IPS-18a (cell line): Measurements from ENCODE around the gene LXN.
A peak's percentile ranks its signal among the peaks of the same experiment; 100 is the strongest.
"Not testable (repeated sequence)": the region's sequence is repeated elsewhere in the genome, so short reads cannot be mapped to it uniquely, and the experiment has no call there.

Experiments
- H3K27ac ChIP-seq: one replicate; pipeline ENCODE4 v1.5.1; 2013; ENCODE audit warnings: low read length
- H3K27me3 ChIP-seq: one replicate; pipeline ENCODE4 v1.6.1; 2013; ENCODE audit warnings: mild to moderate bottlenecking, low read length; ENCODE audit not compliant: control insufficient read depth, insufficient read depth
- H3K36me3 ChIP-seq: one replicate; pipeline ENCODE4 v1.6.1; 2013; ENCODE audit warnings: low read depth, low read length; ENCODE audit not compliant: control insufficient read depth
- H3K4me1 ChIP-seq: one replicate; pipeline ENCODE4 v1.6.1; 2013; ENCODE audit warnings: low read depth, low read length; ENCODE audit not compliant: control insufficient read depth
- H3K4me3 ChIP-seq: one replicate; pipeline ENCODE4 v1.5.1; 2013; ENCODE audit warnings: low read length
- H3K9ac ChIP-seq: one replicate; pipeline ENCODE4 v1.6.1; 2013; ENCODE audit warnings: mild to moderate bottlenecking, low read length, moderate library complexity
- H3K9me3 ChIP-seq: one replicate; pipeline ENCODE4 v1.6.1; 2013; ENCODE audit warnings: low read depth, low read length; ENCODE audit not compliant: control insufficient read depth

The LXN gene

DNA sequence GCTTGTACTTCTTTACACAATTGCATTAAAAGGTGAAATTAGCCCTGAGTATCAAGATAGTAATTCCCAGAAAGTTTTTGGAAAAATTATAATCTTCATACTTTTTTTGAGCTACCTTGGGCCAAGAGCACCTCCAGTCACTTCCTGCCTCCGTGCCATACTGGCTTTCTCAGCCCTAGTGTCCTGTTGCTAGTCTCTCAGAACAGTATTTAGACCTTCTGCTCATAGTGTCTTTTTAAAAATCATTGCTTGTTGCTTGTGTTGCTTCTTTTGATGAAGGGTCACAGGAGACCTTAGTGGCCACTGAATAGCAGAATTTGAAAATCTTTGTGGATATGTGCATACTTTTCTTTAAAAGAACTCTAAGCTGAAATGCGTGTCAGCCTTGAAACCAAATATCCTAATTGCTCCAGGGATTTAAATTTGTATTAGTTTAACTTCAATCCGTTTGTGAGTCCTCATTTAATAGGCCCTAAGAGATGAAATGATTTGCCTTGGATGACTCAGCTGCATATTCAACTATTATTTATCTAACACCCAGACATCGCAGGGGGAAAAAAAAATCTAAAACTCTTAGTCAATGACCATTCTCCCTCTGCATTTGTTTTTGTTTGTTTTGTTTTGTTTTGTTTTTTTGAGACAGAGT is 29.1 kb upstream of the LXN start:
- Histone ChIP-seq H3K27ac (no peak overlapping the region), H3K4me1 (no peaks in the 10 kb centered on the region), H3K27me3 (no peaks in the 10 kb centered on the region), H3K9me3 (no peaks in the 10 kb centered on the region), H3K36me3 (no peaks in the 10 kb centered on the region), H3K9ac (no peak overlapping the region), H3K4me3 (no peak overlapping the region)

DNA sequence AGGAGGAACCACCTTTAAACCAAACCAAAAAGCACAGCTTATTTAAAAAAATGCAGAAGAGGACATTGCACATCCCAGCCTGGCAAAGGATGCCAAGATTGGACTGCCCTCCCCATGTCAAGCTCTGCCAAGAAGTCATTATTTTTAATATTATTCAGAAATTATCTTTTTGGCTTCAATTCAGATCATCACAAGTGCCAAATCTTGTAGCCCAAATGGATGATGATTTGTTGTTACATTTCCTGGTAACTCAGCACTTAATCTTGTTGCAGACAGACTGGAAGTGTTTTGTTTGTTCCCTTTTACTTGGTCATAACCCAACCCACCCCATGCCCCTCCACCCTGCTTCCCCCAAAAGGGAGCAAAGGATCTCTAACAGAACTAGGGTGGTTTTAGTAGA is 28.1 kb upstream of the LXN start:
- H3K9ac ChIP-seq, result no peak overlapping the region
- no peaks in the 10 kb centered on the region for H3K9me3 ChIP-seq
- no peaks in the 10 kb centered on the region for H3K27me3 ChIP-seq
- H3K4me1 ChIP-seq, result no peaks in the 10 kb centered on the region
- H3K27ac ChIP-seq, result no peak overlapping the region
- no peaks in the 10 kb centered on the region for H3K36me3 ChIP-seq
- H3K4me3 ChIP-seq, result no peak overlapping the region

DNA sequence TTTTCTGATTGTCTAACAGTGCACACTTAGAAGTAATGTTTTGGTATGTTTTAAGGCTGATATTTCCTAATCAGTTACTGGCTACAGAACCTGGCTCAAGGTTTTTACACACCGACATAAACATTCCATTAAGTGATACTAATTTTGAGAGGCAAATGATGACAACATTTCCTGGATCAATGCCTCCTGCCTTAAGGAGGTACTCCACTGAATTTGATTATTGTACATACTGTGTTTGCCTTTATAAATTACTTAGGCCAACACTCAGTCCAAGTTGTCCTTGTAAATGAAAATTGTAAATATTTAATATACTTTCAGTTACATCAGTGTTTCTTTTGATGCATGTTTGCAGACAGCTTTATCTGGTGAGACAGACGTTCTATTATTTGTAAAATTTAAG is 24.2 kb upstream of the LXN start:
- H3K4me3 ChIP-seq, result no peak overlapping the region
- no peaks in the 10 kb centered on the region for H3K27me3 ChIP-seq
- H3K4me1 ChIP-seq, result no peaks in the 10 kb centered on the region
- H3K9me3 ChIP-seq, result no peaks in the 10 kb centered on the region
- H3K36me3 ChIP-seq, result peaks cover 6% of the 10 kb centered on the region
- H3K9ac ChIP-seq, result no peak overlapping the region
- H3K27ac ChIP-seq, result no peak overlapping the region

GRCh38 chr3:158693866-158694456 is 21.5 kb upstream of the LXN start:
- H3K27me3 ChIP-seq, H3K27ac ChIP-seq: not testable (repeated sequence)

DNA sequence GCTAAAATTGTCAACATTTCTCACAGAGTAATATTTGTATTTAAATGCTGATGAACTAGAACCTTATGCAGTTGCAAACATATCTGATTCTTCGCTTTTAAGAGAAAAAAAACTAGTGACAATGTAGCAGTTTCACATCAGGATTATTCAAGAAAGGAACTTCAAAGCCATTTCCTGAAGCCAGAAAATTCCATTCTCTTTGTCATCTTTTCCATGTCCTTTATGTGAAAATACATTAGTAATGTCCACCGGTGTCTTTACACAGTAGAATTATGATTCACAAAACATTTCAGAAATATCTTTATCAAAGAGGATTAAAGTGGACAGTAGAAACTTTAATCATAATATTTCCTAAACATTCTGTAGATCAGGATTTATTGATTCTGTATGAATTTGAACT is 12.7 kb upstream of the LXN start:
- H3K27ac ChIP-seq, result no peak overlapping the region
- peaks cover 3% of the 10 kb centered on the region for H3K36me3 ChIP-seq
- no peaks in the 10 kb centered on the region for H3K9me3 ChIP-seq
- no peak overlapping the region for H3K4me3 ChIP-seq
- H3K27me3 ChIP-seq, result no peaks in the 10 kb centered on the region
- H3K4me1 ChIP-seq, result no peaks in the 10 kb centered on the region
- H3K9ac ChIP-seq, result no peak overlapping the region

More at GRCh38 chr3:158693866-158694456, 21.5 kb upstream of the LXN start:
- H3K4me3 ChIP-seq, H3K4me1 ChIP-seq, H3K9me3 ChIP-seq, H3K9ac ChIP-seq: not testable (repeated sequence)
- peaks cover 19% of the 10 kb centered on the region for H3K36me3 ChIP-seq

DNA sequence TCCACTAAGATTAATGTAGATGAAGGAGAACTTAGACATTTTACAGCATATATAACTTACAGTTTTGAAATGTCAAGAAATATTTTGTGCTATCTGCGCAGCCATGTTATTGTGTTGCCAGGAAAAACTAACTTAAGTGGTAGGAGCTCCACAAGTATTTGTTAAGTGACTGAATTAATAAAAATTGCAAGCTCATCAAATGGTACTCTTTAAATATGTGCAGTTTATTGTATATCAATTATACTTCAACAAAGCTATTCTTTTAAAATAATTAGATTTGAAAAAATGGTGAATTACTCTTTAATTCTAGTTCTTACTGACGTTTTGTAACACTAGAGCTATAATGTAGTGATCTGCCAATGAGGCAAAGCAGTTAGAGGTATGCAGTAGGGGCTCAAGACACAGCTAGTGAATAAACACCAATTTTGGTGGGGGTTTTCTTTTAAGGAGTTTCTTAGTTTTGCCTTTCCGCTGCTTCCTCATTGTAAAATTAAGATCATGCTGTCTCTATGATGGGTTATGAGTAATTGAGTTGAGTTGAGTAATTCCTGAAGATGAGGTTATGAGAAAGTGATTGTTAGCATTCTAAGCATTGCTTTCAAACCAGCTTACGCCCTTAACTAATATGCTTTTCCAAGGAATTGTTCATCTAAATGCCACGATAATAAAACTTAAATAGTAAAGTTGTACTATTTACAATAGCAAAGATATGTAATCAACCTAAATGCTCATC is 10.9 kb upstream of the LXN start:
- no peaks in the 10 kb centered on the region for H3K36me3 ChIP-seq
- H3K9ac ChIP-seq, result no peak overlapping the region
- H3K4me1 ChIP-seq, result no peaks in the 10 kb centered on the region
- H3K27me3 ChIP-seq, result no peaks in the 10 kb centered on the region
- no peak overlapping the region for H3K4me3 ChIP-seq
- no peaks in the 10 kb centered on the region for H3K9me3 ChIP-seq
- no peak overlapping the region for H3K27ac ChIP-seq

DNA sequence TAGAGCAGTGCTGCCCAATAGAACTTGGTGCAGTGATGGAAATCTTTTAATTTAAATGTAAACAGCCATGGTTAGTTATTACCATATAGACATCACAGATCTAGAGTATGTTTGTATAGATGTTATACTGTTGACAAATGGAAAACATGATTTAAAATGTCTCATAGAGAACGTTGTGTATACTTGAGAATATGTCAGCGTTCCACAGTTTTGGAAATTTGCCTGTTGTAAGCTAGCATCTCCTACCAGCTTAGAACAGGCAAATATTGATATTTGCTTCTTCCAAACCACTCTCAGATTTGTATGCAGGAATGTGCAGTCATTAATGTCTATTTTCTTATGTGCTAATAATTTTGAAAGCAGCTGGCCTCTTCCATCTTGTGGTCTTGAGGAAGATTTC is 8.4 kb upstream of the LXN start:
- no peak overlapping the region for H3K27ac ChIP-seq
- no peaks in the 10 kb centered on the region for H3K9me3 ChIP-seq
- H3K27me3 ChIP-seq, result no peaks in the 10 kb centered on the region
- no peak overlapping the region for H3K9ac ChIP-seq
- H3K4me1 ChIP-seq, result no peaks in the 10 kb centered on the region
- no peaks in the 10 kb centered on the region for H3K36me3 ChIP-seq
- H3K4me3 ChIP-seq, result no peak overlapping the region

DNA sequence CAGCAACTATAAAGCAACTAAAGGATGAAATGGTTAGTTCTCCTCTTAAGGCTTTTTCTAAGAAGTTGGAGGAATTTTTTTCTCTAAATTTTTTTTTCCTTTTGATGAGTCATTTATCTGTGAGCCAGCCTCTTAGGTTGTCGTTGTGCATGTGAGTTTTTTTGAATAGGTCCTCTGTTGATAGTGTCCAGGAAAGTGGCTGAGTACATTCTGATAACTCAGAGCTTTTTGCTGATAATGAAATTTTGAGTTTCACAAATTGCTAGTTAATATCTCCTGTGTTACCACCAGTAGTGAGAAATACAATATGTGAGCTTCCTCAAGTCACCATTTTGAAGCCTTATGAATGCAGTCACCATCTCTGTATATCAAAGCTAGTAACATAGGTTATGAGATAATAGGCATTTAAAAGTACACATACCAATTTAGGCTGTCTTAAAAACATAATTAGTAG is 7.1 kb upstream of the LXN start:
- H3K27ac ChIP-seq, result no peak overlapping the region
- H3K9me3 ChIP-seq, result no peaks in the 10 kb centered on the region
- no peak overlapping the region for H3K9ac ChIP-seq
- no peaks in the 10 kb centered on the region for H3K4me1 ChIP-seq
- no peaks in the 10 kb centered on the region for H3K36me3 ChIP-seq
- no peaks in the 10 kb centered on the region for H3K27me3 ChIP-seq
- no peak overlapping the region for H3K4me3 ChIP-seq

- Histone ChIP-seq H3K4me1 (no peaks in the 10 kb centered on the region), H3K36me3 (no peaks in the 10 kb centered on the region), H3K9me3 (no peaks in the 10 kb centered on the region), H3K27me3 (no peaks in the 10 kb centered on the region), H3K9ac (no peak overlapping the region), H3K27ac (no peak overlapping the region), H3K4me3 (no peak overlapping the region)
Observed at GRCh38 chr3:158678687-158679086, 6.2 kb upstream of the LXN start.

DNA sequence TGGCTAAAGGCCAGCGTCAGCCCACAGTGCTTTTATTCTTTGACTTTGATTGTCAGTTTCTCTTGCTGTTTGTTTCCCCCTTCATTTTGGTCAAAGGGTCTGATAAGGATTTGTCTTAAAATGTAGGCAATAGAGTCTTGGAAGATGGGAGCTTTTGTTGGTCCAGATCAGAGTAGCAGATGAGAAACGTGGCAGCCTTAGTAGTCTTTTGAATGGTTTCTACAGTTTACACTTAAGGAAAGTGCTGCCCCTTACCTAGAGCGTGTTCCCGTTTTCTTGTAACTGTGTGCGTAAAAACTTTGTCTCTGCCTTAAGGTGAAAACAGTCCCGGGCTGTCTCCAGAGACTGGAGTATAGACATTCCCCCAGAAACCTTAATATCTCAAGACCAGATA is 630 bp downstream of the LXN start:
- H3K4me1 ChIP-seq, result peaks cover 3% of the 10 kb centered on the region
- no peaks in the 10 kb centered on the region for H3K9me3 ChIP-seq
- peaks cover 20% of the 10 kb centered on the region for H3K36me3 ChIP-seq
- no peak overlapping the region for H3K27ac ChIP-seq
- H3K9ac ChIP-seq, result peak overlapping the region; percentile 61
- no peaks in the 10 kb centered on the region for H3K27me3 ChIP-seq
- H3K4me3 ChIP-seq, result peak overlapping the region; percentile 68

- no peak overlapping the region for H3K9ac ChIP-seq
- H3K27me3 ChIP-seq, result no peaks in the 10 kb centered on the region
- peaks cover 40% of the 10 kb centered on the region for H3K36me3 ChIP-seq
- H3K4me1 ChIP-seq, result peaks cover 3% of the 10 kb centered on the region
- H3K9me3 ChIP-seq, result no peaks in the 10 kb centered on the region
- no peak overlapping the region for H3K27ac ChIP-seq
- H3K4me3 ChIP-seq, result no peak overlapping the region
Observed at GRCh38 chr3:158668506-158668905, 3.9 kb downstream of the LXN start.

- no peaks in the 10 kb centered on the region for H3K27me3 ChIP-seq
- peaks cover 53% of the 10 kb centered on the region for H3K36me3 ChIP-seq
- H3K27ac ChIP-seq, result no peak overlapping the region
- H3K4me1 ChIP-seq, result peaks cover 3% of the 10 kb centered on the region
- H3K9ac ChIP-seq, result no peak overlapping the region
- H3K9me3 ChIP-seq, result no peaks in the 10 kb centered on the region
- H3K4me3 ChIP-seq, result no peak overlapping the region
Observed at GRCh38 chr3:158666416-158666815, 6.0 kb downstream of the LXN start.
